ENCODE results near the gene DOCK4.

Gene DOCK4

GRCh38 chr7:111975346-111975745 is 230.9 kb downstream of the DOCK4 start:
- Histone ChIP-seq H2AK5ac (ENCODE audit: low read length, severe bottlenecking) (no peak overlapping the region), H3K4me3 (ENCODE audit: insufficient read depth in 1 of 2, low read depth in 1 of 2, low read length in 2 of 2) (no peak overlapping the region), H3K36me3 (ENCODE audit: control insufficient read depth in 1 of 2, insufficient read depth in 2 of 2, low read depth in 1 of 2, low read length in 2 of 2) (peaks cover 14 to 17% of the 10 kb centered on the region in 2 experiments), H2BK5ac (ENCODE audit: low read depth, low read length, poor library complexity, severe bottlenecking) (no peak overlapping the region), H2BK12ac (ENCODE audit: low read length in 2 of 2) (no peak overlapping the region), H3K4me1 (ENCODE audit: control insufficient read depth, insufficient read depth, low read depth, low read length) (no peaks in the 10 kb centered on the region), H3K27ac (ENCODE audit: low read length, poor library complexity, severe bottlenecking) (no peak overlapping the region), H2BK15ac (ENCODE audit: low read depth, poor library complexity, severe bottlenecking) (no peak overlapping the region), H2BK120ac (ENCODE audit: low read depth, low read length) (no peak overlapping the region), H3K9me3 (ENCODE audit: control insufficient read depth, low read length) (no peaks in the 10 kb centered on the region), H3K79me1 (replicated peaks; ENCODE audit: low read length, poor library complexity, severe bottlenecking) (peaks cover 8% of the 10 kb centered on the region), H3K4me2 (ENCODE audit: low read length, poor library complexity, severe bottlenecking) (no peak overlapping the region), H4K91ac (ENCODE audit: low read length) (no peak overlapping the region), H4K8ac (ENCODE audit: low read length) (no peak overlapping the region), H3K9ac (ENCODE audit: low read length) (no peak overlapping the region), H3K27me3 (ENCODE audit: control insufficient read depth in 1 of 2, insufficient read depth in 1 of 2, low read length in 2 of 2) (no peaks in the 10 kb centered on the region), H3K18ac (ENCODE audit: low read depth in 1 of 2, low read length in 2 of 2) (no peak overlapping the region), H2AFZ (ENCODE audit: low read depth, low read length) (no peak overlapping the region), H3K14ac (ENCODE audit: low read length in 2 of 2) (no peak overlapping the region), H3K4ac (ENCODE audit: low read depth in 1 of 2, low read length in 2 of 2) (no peak overlapping the region), H3K23ac (ENCODE audit: low read length in 2 of 2) (no peak overlapping the region)
- WGBS, result 93% methylated on average over 2 of the region's 4 CpGs
- no peak for DNase-seq

GRCh38 chr7:111960984-111961383 is 245.2 kb downstream of the DOCK4 start:
- Histone ChIP-seq H3K18ac (ENCODE audit: low read depth in 1 of 2, low read length in 2 of 2) (no peak overlapping the region), H3K4me1 (ENCODE audit: control insufficient read depth, insufficient read depth, low read depth, low read length) (peaks cover 3% of the 10 kb centered on the region), H3K4me2 (ENCODE audit: low read length, poor library complexity, severe bottlenecking) (no peak overlapping the region), H2BK15ac (ENCODE audit: low read depth, poor library complexity, severe bottlenecking) (no peak overlapping the region), H3K4me3 (ENCODE audit: insufficient read depth in 1 of 2, low read depth in 1 of 2, low read length in 2 of 2) (no peak overlapping the region), H3K4ac (ENCODE audit: low read depth in 1 of 2, low read length in 2 of 2) (no peak overlapping the region), H3K23ac (ENCODE audit: low read length in 2 of 2) (no peak overlapping the region), H3K79me1 (replicated peaks; ENCODE audit: low read length, poor library complexity, severe bottlenecking) (peaks cover 6% of the 10 kb centered on the region), H3K27ac (ENCODE audit: low read length, poor library complexity, severe bottlenecking) (no peak overlapping the region), H2BK12ac (ENCODE audit: low read length in 2 of 2) (no peak overlapping the region), H2AK5ac (ENCODE audit: low read length, severe bottlenecking) (no peak overlapping the region), H4K91ac (ENCODE audit: low read length) (no peak overlapping the region), H4K8ac (ENCODE audit: low read length) (no peak overlapping the region), H2BK5ac (ENCODE audit: low read depth, low read length, poor library complexity, severe bottlenecking) (no peak overlapping the region), H2BK120ac (ENCODE audit: low read depth, low read length) (no peak overlapping the region), H3K9ac (ENCODE audit: low read length) (no peak overlapping the region), H2AFZ (ENCODE audit: low read depth, low read length) (no peak overlapping the region), H3K14ac (ENCODE audit: low read length in 2 of 2) (no peak overlapping the region), H3K36me3 (ENCODE audit: control insufficient read depth in 1 of 2, insufficient read depth in 2 of 2, low read depth in 1 of 2, low read length in 2 of 2) (no peaks in the 10 kb centered on the region), H3K27me3 (ENCODE audit: control insufficient read depth in 1 of 2, insufficient read depth in 1 of 2, low read length in 2 of 2) (no peaks in the 10 kb centered on the region), H3K9me3 (ENCODE audit: control insufficient read depth, low read length) (no peaks in the 10 kb centered on the region)
- no peak for DNase-seq
- WGBS, result 99% methylated on average over 5 of the region's 5 CpGs

- Histone ChIP-seq H2AFZ (ENCODE audit: low read depth, low read length) (no peak overlapping the region), H4K91ac (ENCODE audit: low read length) (no peak overlapping the region), H3K14ac (ENCODE audit: low read length in 2 of 2) (no peak overlapping the region), H3K9ac (ENCODE audit: low read length) (no peak overlapping the region), H3K4me1 (ENCODE audit: control insufficient read depth, insufficient read depth, low read depth, low read length) (peaks cover 3% of the 10 kb centered on the region), H3K27me3 (ENCODE audit: control insufficient read depth in 1 of 2, insufficient read depth in 1 of 2, low read length in 2 of 2) (no peaks in the 10 kb centered on the region), H3K36me3 (ENCODE audit: control insufficient read depth in 1 of 2, insufficient read depth in 2 of 2, low read depth in 1 of 2, low read length in 2 of 2) (peaks cover 0 to 6% of the 10 kb centered on the region in 2 experiments), H2BK15ac (ENCODE audit: low read depth, poor library complexity, severe bottlenecking) (no peak overlapping the region), H2BK120ac (ENCODE audit: low read depth, low read length) (no peak overlapping the region), H3K4me2 (ENCODE audit: low read length, poor library complexity, severe bottlenecking) (no peak overlapping the region), H2AK5ac (ENCODE audit: low read length, severe bottlenecking) (no peak overlapping the region), H3K23ac (ENCODE audit: low read length in 2 of 2) (no peak overlapping the region), H3K4ac (ENCODE audit: low read depth in 1 of 2, low read length in 2 of 2) (no peak overlapping the region), H3K4me3 (ENCODE audit: insufficient read depth in 1 of 2, low read depth in 1 of 2, low read length in 2 of 2) (no peak overlapping the region), H4K8ac (ENCODE audit: low read length) (no peak overlapping the region), H3K79me1 (replicated peaks; ENCODE audit: low read length, poor library complexity, severe bottlenecking) (peaks cover 7% of the 10 kb centered on the region), H2BK5ac (ENCODE audit: low read depth, low read length, poor library complexity, severe bottlenecking) (no peak overlapping the region), H3K18ac (ENCODE audit: low read depth in 1 of 2, low read length in 2 of 2) (no peak overlapping the region), H3K27ac (ENCODE audit: low read length, poor library complexity, severe bottlenecking) (no peak overlapping the region), H2BK12ac (ENCODE audit: low read length in 2 of 2) (no peak overlapping the region), H3K9me3 (ENCODE audit: control insufficient read depth, low read length) (no peaks in the 10 kb centered on the region)
- DNase-seq, result no peak
- 84% methylated on average over 4 of the region's 4 CpGs for WGBS
Measured at GRCh38 chr7:111958896-111959295, 247.3 kb downstream of the DOCK4 start.

- Histone ChIP-seq H2BK120ac (ENCODE audit: low read depth, low read length) (no peak overlapping the region), H3K9ac (ENCODE audit: low read length) (no peak overlapping the region), H3K9me3 (ENCODE audit: control insufficient read depth, low read length) (no peaks in the 10 kb centered on the region), H2AK5ac (ENCODE audit: low read length, severe bottlenecking) (no peak overlapping the region), H4K91ac (ENCODE audit: low read length) (no peak overlapping the region), H3K18ac (ENCODE audit: low read depth in 1 of 2, low read length in 2 of 2) (no peak overlapping the region), H2BK12ac (ENCODE audit: low read length in 2 of 2) (no peak overlapping the region), H2BK15ac (ENCODE audit: low read depth, poor library complexity, severe bottlenecking) (no peak overlapping the region), H3K23ac (ENCODE audit: low read length in 2 of 2) (no peak overlapping the region), H3K4me3 (ENCODE audit: insufficient read depth in 1 of 2, low read depth in 1 of 2, low read length in 2 of 2) (no peak overlapping the region), H3K36me3 (ENCODE audit: control insufficient read depth in 1 of 2, insufficient read depth in 2 of 2, low read depth in 1 of 2, low read length in 2 of 2) (peaks cover 0 to 6% of the 10 kb centered on the region in 2 experiments), H3K79me1 (replicated peaks; ENCODE audit: low read length, poor library complexity, severe bottlenecking) (peaks cover 7% of the 10 kb centered on the region), H2BK5ac (ENCODE audit: low read depth, low read length, poor library complexity, severe bottlenecking) (no peak overlapping the region), H2AFZ (ENCODE audit: low read depth, low read length) (no peak overlapping the region), H3K27ac (ENCODE audit: low read length, poor library complexity, severe bottlenecking) (no peak overlapping the region), H3K4me1 (ENCODE audit: control insufficient read depth, insufficient read depth, low read depth, low read length) (peaks cover 3% of the 10 kb centered on the region), H3K4me2 (ENCODE audit: low read length, poor library complexity, severe bottlenecking) (no peak overlapping the region), H3K14ac (ENCODE audit: low read length in 2 of 2) (no peak overlapping the region), H4K8ac (ENCODE audit: low read length) (no peak overlapping the region), H3K4ac (ENCODE audit: low read depth in 1 of 2, low read length in 2 of 2) (no peak overlapping the region), H3K27me3 (ENCODE audit: control insufficient read depth in 1 of 2, insufficient read depth in 1 of 2, low read length in 2 of 2) (no peaks in the 10 kb centered on the region)
- no peak for DNase-seq
- 100% methylated on average over 1 of the region's 3 CpGs for WGBS
Measured at GRCh38 chr7:111958431-111958830, 247.8 kb downstream of the DOCK4 start.
